Stomach (tissue), 8 donors: ENCODE data around the gene CCR5AS.
"Not testable (repeated sequence)": the region's sequence is repeated elsewhere in the genome, so short reads cannot be mapped to it uniquely, and the experiment has no call there.

Experiments
- DNase-seq, 2 donors: peaks; one replicate each; pipeline versions ENCODE4 v3.0.0 to v3.0.0-alpha.2; 2013 to 2019
- H3K27ac ChIP-seq, 5 donors: fragments of 200-600 bp in 4 of 5; sonication (generic) in 4 of 5; one replicate each; pipeline ENCODE4 v1.5.1; 2013 to 2019; ENCODE audit warnings: mild to moderate bottlenecking in 1 of 5, moderate library complexity in 1 of 5
- H3K27me3 ChIP-seq, 3 donors: fragments of 200-600 bp; sonication (generic); one replicate each; pipeline ENCODE4 v1.5.1; 2017 to 2019; ENCODE audit warnings: mixed run types in 1 of 3
- H3K36me3 ChIP-seq, 4 donors: fragments of 200-600 bp; sonication (generic); 1 replicate in 3 of 4; 2 replicates in 1 of 4; pipeline ENCODE4 v1.5.1; 2016 to 2019
- H3K4me1 ChIP-seq, 4 donors: fragments of 200-600 bp; sonication (generic); one replicate each; pipeline ENCODE4 v1.5.1; 2016 to 2019
- H3K4me3 ChIP-seq, 4 donors: fragments of 200-600 bp; sonication (generic) in 3 of 4; one replicate each; pipeline ENCODE4 v1.5.1; 2016 to 2019; ENCODE audit warnings: mild to moderate bottlenecking in 1 of 4
- H3K9me3 ChIP-seq, 4 donors: fragments of 200-600 bp; sonication (generic); one replicate each; pipeline ENCODE4 v1.5.1; 2016 to 2019
- EP300 ChIP-seq: sonication (generic); formaldehyde crosslinking; IDR thresholded peaks from one replicate; pipeline ENCODE4 v1.6.1; 2017; ENCODE audit warnings: antibody characterized with exemption
- POLR2A ChIP-seq, 4 donors: fragments of 450-650 bp; IDR thresholded peaks; one replicate each; pipeline ENCODE4 v1.6.1; 2016; ENCODE audit warnings: antibody characterized with exemption in 4 of 4, control low read depth in 2 of 4, mild to moderate bottlenecking in 1 of 4, moderate library complexity in 1 of 4
- POLR2AphosphoS5 ChIP-seq, 3 donors: sonication (generic); formaldehyde crosslinking; IDR thresholded peaks; one replicate each; pipeline ENCODE4 v1.6.1; 2016; ENCODE audit warnings: antibody characterized with exemption in 3 of 3
- WGBS, 5 donors: extraction: QIAGEN DNeasy Blood & Tissue Kit in 3 of 5; methylation state at CpG; one replicate each; pipeline versions ENCODE4 v1.1.5 to v1.1.7; 2013 to 2018; 5-methylcytosine and 5-hydroxymethylcytosine counted together
- intact Hi-C: fragments of 100-400 bp; cut with DNase I; formaldehyde crosslinking; loops from one replicate; pipeline ENCODE4 v1.15.1; 2023; ENCODE audit warnings: low total_unique reads
- TF ChIP-seq, protein P1 (sequence below), 7 experiments: fragments of 450-650 bp in 4 of 7; fragments of 200-600 bp in 3 of 7; sonication (generic) in 3 of 7; IDR thresholded peaks; one replicate each; pipeline ENCODE4 v1.5.1; 2016 to 2019; ENCODE audit warnings: antibody characterized with exemption in 7 of 7, control low read depth in 2 of 7, mild to moderate bottlenecking in 1 of 7
- donor health status: healthy with polysubstance abuse.
- donor health status: Bipolar disorder and iron deficiency.
- donor health status: healthy.

The CCR5AS gene

DNA sequence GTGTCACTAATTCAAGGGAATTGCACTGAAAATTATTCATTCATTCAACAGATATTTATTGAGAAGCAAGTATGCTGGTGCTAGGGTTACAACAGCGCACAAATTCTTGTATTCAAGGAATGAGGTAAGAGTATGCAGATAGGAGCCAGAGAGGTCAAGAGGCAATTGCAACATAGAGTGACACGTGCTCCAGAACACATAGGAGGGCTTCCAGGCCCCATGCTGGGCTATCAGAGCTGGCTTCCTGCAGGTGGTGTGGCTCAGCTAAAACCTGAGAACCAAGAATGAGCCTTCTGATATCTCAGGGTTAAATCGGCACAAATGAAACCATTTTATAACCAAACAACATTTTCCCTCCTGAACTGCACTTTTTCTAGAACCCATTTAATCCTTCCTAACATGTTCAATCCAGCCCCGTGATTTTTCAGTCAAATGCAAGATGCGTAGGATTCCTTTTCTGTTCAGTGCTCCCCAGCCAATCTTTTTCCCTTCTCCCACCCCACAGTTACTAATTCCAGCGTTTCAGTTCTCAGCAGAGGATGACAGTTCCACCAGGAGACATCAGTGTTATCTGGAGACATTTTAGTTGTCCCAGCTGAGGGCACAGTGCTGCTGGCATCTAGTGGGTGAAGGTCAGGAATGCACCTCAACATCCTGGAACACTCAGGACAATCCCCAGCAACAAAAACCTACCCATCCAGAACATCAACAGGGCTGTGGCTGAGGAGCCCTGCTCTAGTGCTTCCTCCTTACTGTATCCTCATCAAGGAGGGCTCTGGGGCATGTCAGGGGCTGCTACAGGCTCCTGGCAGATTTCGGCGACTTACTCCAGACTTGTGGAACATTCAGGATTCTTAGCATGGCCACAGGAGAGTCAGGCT lies 13.1 kb downstream of the CCR5AS start:
- no peaks in the 10 kb centered on the region for H3K27me3 ChIP-seq
- DNase-seq = no peak
- 74 to 77% (median 75%) methylated on average over 8 of the region's 8 CpGs for WGBS, 5 donors
- intact Hi-C loops = no loop called here
- no peaks in the 10 kb centered on the region for H3K9me3 ChIP-seq
- H3K4me1 ChIP-seq = no peaks in the 10 kb centered on the region
- H3K27ac ChIP-seq = no peak overlapping the region
- no peak overlapping the region for H3K4me3 ChIP-seq
- no peak for TF ChIP-seq POLR2AphosphoS5 (IDR thresholded peaks at IDR 0.05)
- TF ChIP-seq, protein P1, sequence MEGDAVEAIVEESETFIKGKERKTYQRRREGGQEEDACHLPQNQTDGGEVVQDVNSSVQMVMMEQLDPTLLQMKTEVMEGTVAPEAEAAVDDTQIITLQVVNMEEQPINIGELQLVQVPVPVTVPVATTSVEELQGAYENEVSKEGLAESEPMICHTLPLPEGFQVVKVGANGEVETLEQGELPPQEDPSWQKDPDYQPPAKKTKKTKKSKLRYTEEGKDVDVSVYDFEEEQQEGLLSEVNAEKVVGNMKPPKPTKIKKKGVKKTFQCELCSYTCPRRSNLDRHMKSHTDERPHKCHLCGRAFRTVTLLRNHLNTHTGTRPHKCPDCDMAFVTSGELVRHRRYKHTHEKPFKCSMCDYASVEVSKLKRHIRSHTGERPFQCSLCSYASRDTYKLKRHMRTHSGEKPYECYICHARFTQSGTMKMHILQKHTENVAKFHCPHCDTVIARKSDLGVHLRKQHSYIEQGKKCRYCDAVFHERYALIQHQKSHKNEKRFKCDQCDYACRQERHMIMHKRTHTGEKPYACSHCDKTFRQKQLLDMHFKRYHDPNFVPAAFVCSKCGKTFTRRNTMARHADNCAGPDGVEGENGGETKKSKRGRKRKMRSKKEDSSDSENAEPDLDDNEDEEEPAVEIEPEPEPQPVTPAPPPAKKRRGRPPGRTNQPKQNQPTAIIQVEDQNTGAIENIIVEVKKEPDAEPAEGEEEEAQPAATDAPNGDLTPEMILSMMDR (IDR thresholded peaks at IDR 0.05) = no peak
- no peak for TF ChIP-seq POLR2A (IDR thresholded peaks at IDR 0.05)
- TF ChIP-seq EP300 = no peak
- no peaks in the 10 kb centered on the region for H3K36me3 ChIP-seq

DNA sequence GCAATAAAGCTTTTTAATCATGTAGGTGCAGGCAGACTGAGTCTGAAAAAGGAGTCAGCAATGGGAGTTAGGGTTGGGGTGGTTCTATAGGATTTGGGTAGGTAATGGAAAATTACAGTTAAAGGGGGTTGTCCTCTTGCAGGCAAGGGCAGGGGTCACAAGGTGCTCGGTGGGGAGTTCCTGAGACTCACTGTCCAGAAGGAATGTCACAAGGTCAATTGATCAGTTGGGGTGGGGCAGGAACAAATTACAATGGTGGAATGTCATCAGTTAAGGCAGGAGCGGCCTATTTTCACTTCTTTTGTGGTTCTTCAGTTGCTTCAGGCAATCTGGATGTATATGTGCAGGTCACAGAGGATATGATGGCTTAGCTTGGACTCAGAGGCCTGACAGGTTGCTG lies 13.9 kb downstream of the CCR5AS start:
- H3K27ac ChIP-seq = no peak overlapping the region
- WGBS, 5 donors = 66 to 76% (median 72%) methylated on average over 2 of the region's 2 CpGs
- TF ChIP-seq, protein P1 (IDR thresholded peaks at IDR 0.05) = no peak
- TF ChIP-seq POLR2AphosphoS5 (IDR thresholded peaks at IDR 0.05) (no peak), EP300 (no peak), POLR2A (IDR thresholded peaks at IDR 0.05) (no peak)
- no peaks in the 10 kb centered on the region for H3K27me3 ChIP-seq
- no peak overlapping the region for H3K4me3 ChIP-seq
- no peaks in the 10 kb centered on the region for H3K36me3 ChIP-seq
- no peaks in the 10 kb centered on the region for H3K4me1 ChIP-seq
- H3K9me3 ChIP-seq = no peaks in the 10 kb centered on the region
- intact Hi-C loops = no loop called here
- DNase-seq = no peak

DNA sequence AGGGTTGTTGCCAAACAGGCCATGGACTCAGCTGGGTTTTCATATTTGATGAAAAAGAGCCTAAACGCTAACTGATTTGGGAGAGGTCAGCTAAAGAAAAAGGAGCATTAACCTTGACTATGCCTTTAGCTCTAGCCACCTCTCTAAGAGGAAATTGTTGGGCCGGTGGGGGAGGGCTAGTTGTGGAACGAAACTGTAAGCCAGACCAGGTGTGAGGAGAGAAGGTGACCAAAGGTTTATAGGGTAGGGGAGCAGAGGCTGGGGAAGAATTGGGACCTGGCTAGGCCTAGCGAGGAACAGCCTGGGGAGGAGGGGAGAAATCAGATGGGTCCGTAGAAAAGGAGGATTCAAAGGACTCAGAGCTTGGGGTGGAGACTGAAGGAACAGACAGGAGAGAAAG lies 15.3 kb downstream of the CCR5AS start:
- H3K36me3 ChIP-seq, H3K27me3 ChIP-seq, H3K4me3 ChIP-seq, H3K27ac ChIP-seq, H3K4me1 ChIP-seq, intact Hi-C loops, DNase-seq, H3K9me3 ChIP-seq: not testable (repeated sequence)
- 91 to 94% (median 92%) methylated on average over 5 of the region's 5 CpGs for WGBS, 5 donors

DNA sequence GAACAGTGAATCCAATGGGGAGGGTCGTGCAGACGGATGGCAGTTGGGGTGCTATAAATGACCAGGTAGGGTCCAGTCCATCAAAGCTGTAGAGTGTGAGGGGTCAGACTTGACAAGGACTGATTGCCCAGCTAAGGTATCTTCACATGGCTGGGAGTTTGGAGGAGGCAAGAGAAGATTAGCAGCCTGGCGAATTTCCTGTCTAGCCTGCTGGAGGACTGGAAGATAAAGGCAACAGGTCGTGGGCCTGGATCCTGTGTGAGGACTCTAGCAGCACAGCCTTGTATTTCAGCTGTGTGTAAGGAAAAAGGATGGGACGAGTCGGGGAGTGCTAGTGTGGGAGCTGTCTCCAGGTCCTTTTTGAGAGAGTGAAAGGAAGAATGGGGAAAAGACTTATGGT lies 17.6 kb downstream of the CCR5AS start:
- H3K27ac ChIP-seq = no peak overlapping the region
- intact Hi-C loops = no loop called here
- 81 to 86% (median 82%) methylated on average over 6 of the region's 6 CpGs for WGBS, 5 donors
- H3K36me3 ChIP-seq = no peaks in the 10 kb centered on the region
- H3K4me1 ChIP-seq = peaks cover 0 to under 1% (median 0%) of the 10 kb centered on the region in 4 donors
- H3K27me3 ChIP-seq = no peaks in the 10 kb centered on the region
- no peak for DNase-seq
- H3K9me3 ChIP-seq = no peaks in the 10 kb centered on the region
- no peak for TF ChIP-seq POLR2AphosphoS5 (IDR thresholded peaks at IDR 0.05)
- TF ChIP-seq EP300 = no peak
- TF ChIP-seq, protein P1 (IDR thresholded peaks at IDR 0.05) = no peak
- TF ChIP-seq POLR2A (IDR thresholded peaks at IDR 0.05) = no peak
- H3K4me3 ChIP-seq = no peak overlapping the region

DNA sequence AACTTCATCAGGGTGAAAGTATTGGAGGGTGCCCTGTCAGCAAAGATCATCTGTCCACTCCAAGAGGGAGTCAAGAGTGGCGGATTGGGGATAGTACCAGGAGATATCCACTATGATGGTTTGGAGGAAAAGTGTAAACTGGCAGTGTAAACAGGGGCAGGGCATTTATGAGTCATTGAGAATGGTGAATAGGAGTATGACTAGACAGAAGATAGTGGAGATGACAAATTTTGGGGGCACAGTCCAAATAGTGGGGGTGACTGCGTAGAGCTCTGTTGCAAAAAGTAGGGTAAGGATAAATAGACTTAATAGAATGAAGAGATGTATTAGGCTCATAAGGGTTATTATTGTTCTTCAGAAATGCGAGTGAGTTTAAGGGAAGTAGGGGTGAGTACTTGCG lies 18.0 kb downstream of the CCR5AS start:
- H3K9me3 ChIP-seq = not testable (repeated sequence)
- WGBS, 5 donors = 89 to 95% (median 93%) methylated on average over 4 of the region's 4 CpGs

More for the DNA sequence above, 18.0 kb downstream of the CCR5AS start:
- H3K36me3 ChIP-seq, H3K27ac ChIP-seq, H3K4me3 ChIP-seq, DNase-seq, H3K4me1 ChIP-seq, H3K27me3 ChIP-seq, intact Hi-C loops: not testable (repeated sequence)
